ENCODE measurements around the gene TMEM191C.
"Not testable (repeated sequence)": the region's sequence is repeated elsewhere in the genome, so short reads cannot be mapped to it uniquely, and the experiment has no call there.

DNA sequence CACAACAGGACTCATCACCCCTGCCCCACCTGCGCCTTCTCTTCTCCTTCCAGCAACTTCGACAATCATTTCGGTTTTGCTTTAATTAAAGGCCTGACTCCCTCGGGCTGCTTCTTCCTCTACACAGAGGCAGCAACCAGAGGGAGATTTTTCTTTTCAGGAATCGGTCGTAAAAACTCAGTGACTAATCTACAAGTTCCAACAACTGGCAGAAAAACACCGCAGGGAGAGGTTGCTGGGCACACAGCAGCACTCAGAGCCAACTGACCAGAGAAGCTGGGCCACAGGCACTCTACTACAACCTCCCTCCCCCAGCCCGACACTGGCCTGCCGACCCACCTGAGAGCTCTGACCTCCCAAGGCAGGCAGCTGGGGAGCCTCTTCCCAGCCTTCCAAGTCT lies 48.0 kb downstream of the TMEM191C start:
- not testable (repeated sequence) for TF ChIP-seq CHD2 (IDR thresholded peaks at IDR 0.05; ENCODE audit: low read length); POLR2A (IDR thresholded peaks at IDR 0.05; ENCODE audit: control extremely low read depth in 1 of 2, low read depth in 2 of 2, low read length in 2 of 2); RAD21 (IDR thresholded peaks at IDR 0.05 in 1 of 2, conservative IDR thresholded peaks at IDR 0.05 in 1 of 2; ENCODE audit: low read depth in 2 of 2, low read length in 2 of 2); CEBPB (IDR thresholded peaks at IDR 0.05; ENCODE audit: low read depth, low read length); SP2 (IDR thresholded peaks at IDR 0.05; ENCODE audit: low read length); POLR2AphosphoS5 (IDR thresholded peaks at IDR 0.05; ENCODE audit: low read depth, low read length); SRF (IDR thresholded peaks at IDR 0.05; ENCODE audit: low read depth, low read length)
- TF ChIP-seq, protein P1, sequence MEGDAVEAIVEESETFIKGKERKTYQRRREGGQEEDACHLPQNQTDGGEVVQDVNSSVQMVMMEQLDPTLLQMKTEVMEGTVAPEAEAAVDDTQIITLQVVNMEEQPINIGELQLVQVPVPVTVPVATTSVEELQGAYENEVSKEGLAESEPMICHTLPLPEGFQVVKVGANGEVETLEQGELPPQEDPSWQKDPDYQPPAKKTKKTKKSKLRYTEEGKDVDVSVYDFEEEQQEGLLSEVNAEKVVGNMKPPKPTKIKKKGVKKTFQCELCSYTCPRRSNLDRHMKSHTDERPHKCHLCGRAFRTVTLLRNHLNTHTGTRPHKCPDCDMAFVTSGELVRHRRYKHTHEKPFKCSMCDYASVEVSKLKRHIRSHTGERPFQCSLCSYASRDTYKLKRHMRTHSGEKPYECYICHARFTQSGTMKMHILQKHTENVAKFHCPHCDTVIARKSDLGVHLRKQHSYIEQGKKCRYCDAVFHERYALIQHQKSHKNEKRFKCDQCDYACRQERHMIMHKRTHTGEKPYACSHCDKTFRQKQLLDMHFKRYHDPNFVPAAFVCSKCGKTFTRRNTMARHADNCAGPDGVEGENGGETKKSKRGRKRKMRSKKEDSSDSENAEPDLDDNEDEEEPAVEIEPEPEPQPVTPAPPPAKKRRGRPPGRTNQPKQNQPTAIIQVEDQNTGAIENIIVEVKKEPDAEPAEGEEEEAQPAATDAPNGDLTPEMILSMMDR (IDR thresholded peaks at IDR 0.05; ENCODE audit: control extremely low read depth in 1 of 3, insufficient read depth in 1 of 3, low read depth in 1 of 3, low read length in 3 of 3) = not testable (repeated sequence)
